IPS DF 4.7 (cell line): ENCODE measurements around the gene SLC5A12.
"Not testable (repeated sequence)": the region's sequence is repeated elsewhere in the genome, so short reads cannot be mapped to it uniquely, and the experiment has no call there.

Experiments
- DNase-seq: peaks from one replicate; pipeline ENCODE4 v3.0.0-alpha.2; 2013; ENCODE audit warnings: low spot score; ENCODE audit errors: extremely low read depth

The SLC5A12 gene

GRCh38 chr11:26662916-26663315 is 58.9 kb downstream of the SLC5A12 start:
- no peak for DNase-seq

- no peak for DNase-seq
Measured at GRCh38 chr11:26655287-26655686, 66.6 kb downstream of the SLC5A12 start.

GRCh38 chr11:26651916-26652315 is 69.9 kb downstream of the SLC5A12 start:
- DNase-seq = no peak

GRCh38 chr11:26649884-26650283 is 72.0 kb downstream of the SLC5A12 start:
- no peak for DNase-seq

GRCh38 chr11:26643314-26643713 is 78.5 kb downstream of the SLC5A12 start:
- DNase-seq = not testable (repeated sequence)

GRCh38 chr11:26632691-26633159 is 89.1 kb downstream of the SLC5A12 start:
- DNase-seq = no peak

- DNase-seq = no peak
Measured at GRCh38 chr11:26626346-26626745, 95.5 kb downstream of the SLC5A12 start.

GRCh38 chr11:26623076-26623659 is 98.7 kb downstream of the SLC5A12 start:
- no peak for DNase-seq

GRCh38 chr11:26622181-26622580 is 99.7 kb downstream of the SLC5A12 start:
- no peak for DNase-seq

- no peak for DNase-seq
Measured at GRCh38 chr11:26621132-26621531, 100.7 kb downstream of the SLC5A12 start.

- no peak for DNase-seq
Measured at GRCh38 chr11:26620282-26621045, 101.4 kb downstream of the SLC5A12 start.

GRCh38 chr11:26618441-26618840 is 103.4 kb downstream of the SLC5A12 start:
- DNase-seq = no peak
